Transverse colon (tissue), 4 donors: Measurements from ENCODE around the gene AREG. TPM values are rescaled to one million over a fixed set of nuclear protein-coding genes. Genes with fewer than 3 reads are reported as not detected.

Source experiments
- DNase-seq: peaks from one replicate; pipeline ENCODE4 v3.0.0-alpha.2; 2019
- H3K27ac ChIP-seq, 4 donors: fragments of 200-600 bp; sonication (generic); 2 replicates each; pipeline ENCODE4 v1.5.1; 2016 to 2018; ENCODE audit warnings: inconsistent platforms in 4 of 4
- H3K27me3 ChIP-seq: fragments of 200-600 bp; sonication (generic); 2 replicates; pipeline ENCODE4 v1.5.1; 2017; ENCODE audit warnings: inconsistent platforms
- H3K36me3 ChIP-seq, 4 donors: fragments of 200-600 bp; sonication (generic); 2 replicates each; pipeline ENCODE4 v1.5.1; 2017 to 2019; ENCODE audit warnings: inconsistent platforms in 4 of 4
- H3K4me1 ChIP-seq, 4 donors: fragments of 200-600 bp; sonication (generic); 2 replicates each; pipeline ENCODE4 v1.5.1; 2017 to 2020; ENCODE audit warnings: inconsistent platforms in 4 of 4
- H3K4me3 ChIP-seq, 4 donors: fragments of 200-600 bp; sonication (generic); 1 replicate in 1 of 4; 2 replicates in 3 of 4; pipeline versions ENCODE4 v1.5.1 to v1.6.1; 2017 to 2019; ENCODE audit warnings: inconsistent platforms in 4 of 4
- H3K9me3 ChIP-seq, 2 donors: fragments of 200-600 bp; sonication (generic); 2 replicates each; pipeline ENCODE4 v1.5.1; 2017 to 2019; ENCODE audit warnings: inconsistent platforms in 2 of 2
- EP300 ChIP-seq: sonication (generic); formaldehyde crosslinking; IDR thresholded peaks from one replicate; pipeline ENCODE4 v1.6.1; 2017; ENCODE audit warnings: antibody characterized with exemption, low read depth
- POLR2A ChIP-seq: fragments of 450-650 bp; IDR thresholded peaks from one replicate; pipeline ENCODE4 v1.6.1; 2016; ENCODE audit warnings: antibody characterized with exemption, mild to moderate bottlenecking, moderate library complexity
- POLR2AphosphoS5 ChIP-seq, 3 donors: sonication (generic); formaldehyde crosslinking; IDR thresholded peaks; one replicate each; pipeline ENCODE4 v1.6.1; 2016; ENCODE audit warnings: antibody characterized with exemption in 3 of 3
- WGBS, 2 donors: methylation state at CpG; one replicate each; pipeline ENCODE4 v1.1.5; 2018; ENCODE audit warnings: low coverage in 1 of 2; 5-methylcytosine and 5-hydroxymethylcytosine counted together
- in situ Hi-C, 4 donors: fragments of 200-750 bp; cut with MboI; loops; one replicate each; pipeline versions ENCODE4 v1.15.0 to v1.15.1; 2017; ENCODE audit warnings: low sequenced_read_pairs in 3 of 4, low pct_ligation_motif_present in 1 of 4, low pct_unique_long_range_greater_than_20kb in 1 of 4
- intact Hi-C: fragments of 100-400 bp; cut with DNase I; formaldehyde crosslinking; loops from one replicate; pipeline ENCODE4 v1.15.1; 2023; ENCODE audit warnings: low total_unique reads
- total RNA-seq, 4 donors: library from RNA; depleted of rRNA; stranded (reverse); fragments of >200 nt; gene quantifications; one replicate each; pipeline ENCODE4 v1.1.0, GENCODE V29; 2016
- TF ChIP-seq, protein P1 (sequence below), 5 experiments: fragments of 200-600 bp in 3 of 5; fragments of 450-650 bp in 2 of 5; sonication (generic) in 3 of 5; IDR thresholded peaks; 1 replicate in 2 of 5; 2 replicates in 3 of 5; pipeline ENCODE4 v1.5.1; 2016 to 2017; ENCODE audit warnings: antibody characterized with exemption in 5 of 5, inconsistent platforms in 3 of 5, mild to moderate bottlenecking in 2 of 5, moderate library complexity in 1 of 5

AREG gene
- total RNA-seq, 4 donors from 2014 or later, result 16.4 to 44.2 (median 27.1) TPM

DNA sequence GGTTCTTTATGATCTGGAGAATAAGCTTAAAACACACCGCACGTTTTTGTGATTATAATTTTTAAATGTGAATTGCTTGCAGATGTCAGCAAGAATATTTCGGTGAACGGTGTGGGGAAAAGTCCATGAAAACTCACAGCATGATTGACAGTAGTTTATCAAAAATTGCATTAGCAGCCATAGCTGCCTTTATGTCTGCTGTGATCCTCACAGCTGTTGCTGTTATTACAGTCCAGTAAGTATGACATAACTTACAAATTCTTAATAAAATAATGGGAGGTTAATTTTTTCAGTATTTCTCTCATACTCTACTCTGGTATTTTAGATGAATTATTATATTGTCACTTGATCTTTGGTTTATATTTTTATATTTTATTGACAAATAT, 5.4 kb downstream of the AREG start:
- DNase-seq, result no peak
- WGBS, 2 donors, result 85 to 89% methylated on average over 4 of the region's 4 CpGs
- Histone ChIP-seq H3K4me1 (peaks cover 0 to 4% (median 2%) of the 10 kb centered on the region in 4 donors), H3K27me3 (no peaks in the 10 kb centered on the region), H3K36me3 (peaks cover 0 to 4% (median 0%) of the 10 kb centered on the region in 4 donors), H3K27ac (no peak overlapping the region), H3K9me3 (no peaks in the 10 kb centered on the region), H3K4me3 (no peak overlapping the region)
- intact Hi-C loops (no loop called here), in situ Hi-C loops (no loop called here)
- TF ChIP-seq POLR2AphosphoS5 (IDR thresholded peaks at IDR 0.05), result no peak
- TF ChIP-seq, protein P1, sequence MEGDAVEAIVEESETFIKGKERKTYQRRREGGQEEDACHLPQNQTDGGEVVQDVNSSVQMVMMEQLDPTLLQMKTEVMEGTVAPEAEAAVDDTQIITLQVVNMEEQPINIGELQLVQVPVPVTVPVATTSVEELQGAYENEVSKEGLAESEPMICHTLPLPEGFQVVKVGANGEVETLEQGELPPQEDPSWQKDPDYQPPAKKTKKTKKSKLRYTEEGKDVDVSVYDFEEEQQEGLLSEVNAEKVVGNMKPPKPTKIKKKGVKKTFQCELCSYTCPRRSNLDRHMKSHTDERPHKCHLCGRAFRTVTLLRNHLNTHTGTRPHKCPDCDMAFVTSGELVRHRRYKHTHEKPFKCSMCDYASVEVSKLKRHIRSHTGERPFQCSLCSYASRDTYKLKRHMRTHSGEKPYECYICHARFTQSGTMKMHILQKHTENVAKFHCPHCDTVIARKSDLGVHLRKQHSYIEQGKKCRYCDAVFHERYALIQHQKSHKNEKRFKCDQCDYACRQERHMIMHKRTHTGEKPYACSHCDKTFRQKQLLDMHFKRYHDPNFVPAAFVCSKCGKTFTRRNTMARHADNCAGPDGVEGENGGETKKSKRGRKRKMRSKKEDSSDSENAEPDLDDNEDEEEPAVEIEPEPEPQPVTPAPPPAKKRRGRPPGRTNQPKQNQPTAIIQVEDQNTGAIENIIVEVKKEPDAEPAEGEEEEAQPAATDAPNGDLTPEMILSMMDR (IDR thresholded peaks at IDR 0.05), result no peak
- no peak for TF ChIP-seq EP300
- no peak for TF ChIP-seq POLR2A

DNA sequence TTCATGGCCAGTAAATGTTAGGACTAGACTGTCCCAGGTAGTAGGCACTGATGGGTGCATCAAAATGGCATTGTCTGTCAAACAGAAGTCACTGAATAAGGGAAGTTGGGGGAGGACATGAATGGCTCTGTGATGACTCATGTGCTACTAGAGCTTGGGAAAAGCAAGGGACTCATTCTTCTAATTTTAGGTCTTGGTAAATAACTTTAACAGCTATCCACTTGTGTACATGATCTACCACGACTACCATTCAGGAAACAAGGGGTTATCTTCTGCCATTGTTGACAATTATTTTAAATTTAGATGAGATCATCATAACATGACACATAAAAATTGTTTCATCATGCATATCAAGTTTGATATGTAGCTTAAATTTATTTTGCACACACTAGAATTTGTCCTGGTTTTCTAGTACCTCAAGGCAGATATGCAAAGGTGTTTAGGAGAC, 6.3 kb downstream of the AREG start:
- Histone ChIP-seq H3K9me3 (no peaks in the 10 kb centered on the region), H3K4me3 (no peak overlapping the region), H3K4me1 (no peaks in the 10 kb centered on the region), H3K36me3 (peaks cover 0 to 4% (median 0%) of the 10 kb centered on the region in 4 donors), H3K27me3 (no peaks in the 10 kb centered on the region), H3K27ac (no peak overlapping the region)
- intact Hi-C loops, result no loop called here
- no peak for DNase-seq
- TF ChIP-seq EP300 (no peak), POLR2A (no peak), POLR2AphosphoS5 (IDR thresholded peaks at IDR 0.05) (no peak)
- TF ChIP-seq, protein P1 (IDR thresholded peaks at IDR 0.05), result no peak
- in situ Hi-C loops, result no loop called here
- WGBS, 2 donors, result 25 to 29% methylated on average over 1 of the region's 1 CpG

DNA sequence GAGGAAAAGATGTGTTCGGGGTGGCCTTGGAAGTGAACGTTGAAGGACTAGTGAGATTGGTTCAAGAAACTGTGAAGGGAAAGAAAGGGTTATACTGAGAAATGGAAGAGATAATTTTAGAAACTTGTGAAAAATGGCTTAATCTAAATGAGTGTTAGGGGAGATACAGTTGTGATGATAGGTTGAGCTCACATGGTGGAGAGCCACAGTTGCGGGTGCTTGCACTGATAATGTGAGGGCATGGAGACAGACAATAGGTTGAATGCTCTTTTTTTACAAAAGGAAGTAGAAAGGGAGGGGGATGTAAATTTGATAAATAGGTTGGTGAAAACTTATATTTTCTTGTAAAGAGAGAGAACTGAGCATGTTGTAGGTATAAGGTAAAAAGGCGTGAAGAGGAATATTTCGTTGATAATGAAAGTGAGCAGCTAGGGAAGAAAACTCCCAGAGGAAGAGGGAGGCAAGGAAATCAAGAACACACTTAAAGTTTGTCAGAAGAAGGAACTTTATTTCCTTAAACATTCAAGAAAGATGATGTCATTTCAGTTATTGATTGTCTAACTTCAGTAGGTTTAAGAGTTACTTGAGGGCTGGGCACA, 8.2 kb downstream of the AREG start:
- peaks cover 0 to 4% (median 0%) of the 10 kb centered on the region in 4 donors for H3K36me3 ChIP-seq
- H3K27me3 ChIP-seq, result no peaks in the 10 kb centered on the region
- no peaks in the 10 kb centered on the region for H3K9me3 ChIP-seq
- H3K4me3 ChIP-seq, result no peak overlapping the region
- intact Hi-C loops (no loop called here), in situ Hi-C loops (no loop called here)
- 91 to 96% methylated on average over 5 of the region's 5 CpGs for WGBS, 2 donors
- TF ChIP-seq, protein P1 (IDR thresholded peaks at IDR 0.05), result no peak
- TF ChIP-seq POLR2A (no peak), POLR2AphosphoS5 (IDR thresholded peaks at IDR 0.05) (no peak), EP300 (no peak)
- H3K4me1 ChIP-seq, result no peaks in the 10 kb centered on the region
- DNase-seq, result no peak
- H3K27ac ChIP-seq, result no peak overlapping the region

DNA sequence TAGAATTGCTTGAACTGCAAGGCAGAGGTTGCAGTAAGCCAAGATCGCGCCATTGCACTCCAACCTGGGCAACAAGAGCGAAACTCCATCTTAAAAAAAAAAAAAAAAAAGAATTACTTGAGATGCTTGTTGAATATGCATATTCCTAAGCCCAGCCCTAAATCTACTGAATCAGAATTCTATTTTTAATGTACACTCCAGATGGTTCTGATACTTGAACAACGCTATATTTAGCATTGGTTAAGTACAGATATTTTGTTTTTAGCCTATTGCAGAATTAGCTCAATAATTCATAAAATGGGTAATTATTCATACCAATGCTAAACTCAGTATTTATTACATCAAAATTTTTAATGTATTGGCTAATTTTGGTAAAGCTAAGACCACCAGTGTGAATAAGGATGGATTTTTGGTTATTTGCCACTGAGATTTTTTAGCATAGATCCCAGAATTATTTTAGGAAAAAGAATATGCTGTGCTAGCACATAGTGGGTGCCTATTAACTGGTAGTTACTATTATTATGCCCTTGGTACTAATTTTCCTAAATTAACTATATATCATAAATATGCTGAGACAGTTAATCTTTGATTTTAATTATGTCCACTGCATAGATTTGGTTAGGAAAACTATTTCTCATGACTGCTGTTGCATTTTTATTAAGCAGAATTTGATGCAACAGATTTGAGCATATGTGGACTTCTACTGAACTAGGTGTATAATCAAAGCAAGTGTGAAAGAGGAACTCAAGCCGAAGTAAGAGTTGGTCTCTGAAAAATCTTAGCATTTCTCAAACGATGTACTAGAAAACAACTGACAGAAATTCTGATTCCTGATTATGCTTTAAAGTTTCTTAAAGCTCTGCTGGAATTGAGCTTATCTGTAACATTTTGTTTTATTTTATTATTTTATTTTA, 9.2 kb downstream of the AREG start:
- intact Hi-C loops, result no loop called here
- in situ Hi-C loops, result no loop called here

More for the DNA sequence above, 9.2 kb downstream of the AREG start:
- no peak for DNase-seq
- no peak overlapping the region for H3K27ac ChIP-seq
- 91 to 93% methylated on average over 6 of the region's 6 CpGs for WGBS, 2 donors
- TF ChIP-seq EP300 (no peak), POLR2A (no peak), POLR2AphosphoS5 (IDR thresholded peaks at IDR 0.05) (no peak)
- TF ChIP-seq, protein P1 (IDR thresholded peaks at IDR 0.05), result no peak
- no peaks in the 10 kb centered on the region for H3K9me3 ChIP-seq
- no peak overlapping the region for H3K4me3 ChIP-seq
- H3K4me1 ChIP-seq, result no peaks in the 10 kb centered on the region
- H3K27me3 ChIP-seq, result no peaks in the 10 kb centered on the region
- peaks cover 0 to 2% (median 0%) of the 10 kb centered on the region in 4 donors for H3K36me3 ChIP-seq
